Measurements from ENCODE around the gene ANKRD28. TPM values are rescaled to one million over a fixed set of nuclear protein-coding genes. Genes with fewer than 3 reads are reported as not detected.
"Not testable (repeated sequence)": the region's sequence is repeated elsewhere in the genome, so short reads cannot be mapped to it uniquely, and the experiment has no call there.

ANKRD28 gene
- total RNA-seq, 2 donors from 2014 or later: 18.4 to 35.8 TPM

DNA sequence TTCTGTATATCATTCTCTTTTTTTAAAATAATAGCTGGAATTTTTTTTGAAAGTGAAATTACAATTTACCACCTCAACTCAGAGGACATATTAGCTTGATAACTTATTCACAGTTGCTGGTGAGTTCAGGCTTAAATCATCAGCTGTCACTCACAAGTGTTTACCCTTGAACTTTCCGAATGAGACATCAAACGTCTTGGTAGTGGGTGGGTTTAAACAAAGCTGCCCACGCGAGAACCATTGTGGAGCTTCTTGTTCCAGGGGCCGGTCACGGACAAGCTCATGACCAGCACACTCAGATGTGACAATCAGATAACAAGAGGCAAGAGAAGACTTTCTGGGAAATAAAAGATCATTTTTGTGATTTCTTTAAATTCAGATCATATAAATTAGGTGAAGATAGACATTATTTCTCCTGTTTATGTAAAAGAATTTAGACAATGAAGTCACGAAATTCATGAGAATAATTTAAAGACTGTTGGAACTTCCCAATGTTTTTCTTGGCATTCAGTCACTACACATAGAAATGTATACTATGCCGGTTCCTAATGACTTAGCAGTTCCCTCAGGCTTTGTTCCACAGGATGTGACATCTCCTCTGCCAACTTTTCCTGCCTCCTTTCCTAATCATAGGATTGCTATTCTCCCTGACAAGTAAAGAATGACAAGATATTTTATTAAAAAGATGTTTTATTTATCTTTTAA lies 167.0 kb downstream of the ANKRD28 start:
- WGBS: 20% methylated on average over 8 of the region's 8 CpGs
- Histone ChIP-seq H3K4me1 (replicated peaks) (peaks cover 13% of the 10 kb centered on the region), H3K9me3 (no peaks in the 10 kb centered on the region), H3K27ac (peak overlapping the region in 1 of 2 donors; percentile 58), H3K36me3 (no peaks in the 10 kb centered on the region), H3K4me3 (no peak overlapping the region), H3K27me3 (replicated peaks; ENCODE audit: insufficient read depth) (no peaks in the 10 kb centered on the region)
- peak; percentile 6 for TF ChIP-seq POLR2AphosphoS5 (IDR thresholded peaks at IDR 0.05)
- TF ChIP-seq, protein P1, sequence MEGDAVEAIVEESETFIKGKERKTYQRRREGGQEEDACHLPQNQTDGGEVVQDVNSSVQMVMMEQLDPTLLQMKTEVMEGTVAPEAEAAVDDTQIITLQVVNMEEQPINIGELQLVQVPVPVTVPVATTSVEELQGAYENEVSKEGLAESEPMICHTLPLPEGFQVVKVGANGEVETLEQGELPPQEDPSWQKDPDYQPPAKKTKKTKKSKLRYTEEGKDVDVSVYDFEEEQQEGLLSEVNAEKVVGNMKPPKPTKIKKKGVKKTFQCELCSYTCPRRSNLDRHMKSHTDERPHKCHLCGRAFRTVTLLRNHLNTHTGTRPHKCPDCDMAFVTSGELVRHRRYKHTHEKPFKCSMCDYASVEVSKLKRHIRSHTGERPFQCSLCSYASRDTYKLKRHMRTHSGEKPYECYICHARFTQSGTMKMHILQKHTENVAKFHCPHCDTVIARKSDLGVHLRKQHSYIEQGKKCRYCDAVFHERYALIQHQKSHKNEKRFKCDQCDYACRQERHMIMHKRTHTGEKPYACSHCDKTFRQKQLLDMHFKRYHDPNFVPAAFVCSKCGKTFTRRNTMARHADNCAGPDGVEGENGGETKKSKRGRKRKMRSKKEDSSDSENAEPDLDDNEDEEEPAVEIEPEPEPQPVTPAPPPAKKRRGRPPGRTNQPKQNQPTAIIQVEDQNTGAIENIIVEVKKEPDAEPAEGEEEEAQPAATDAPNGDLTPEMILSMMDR (IDR thresholded peaks at IDR 0.05): no peak
- DNase-seq (ENCODE audit: low spot score): no peak
- intact Hi-C loops (cut with DNase I): loop anchor here (1.0 to 10.0 kb wide), 3 partner anchors 167 to 614 kb away; partner anchors contain the start of gene ANKRD28

- peak; percentile 67 for DNase-seq (ENCODE audit: low spot score)
- Histone ChIP-seq H3K9me3 (no peaks in the 10 kb centered on the region), H3K36me3 (no peaks in the 10 kb centered on the region), H3K27ac (no peak overlapping the region), H3K4me3 (no peak overlapping the region), H3K27me3 (replicated peaks; ENCODE audit: insufficient read depth) (no peaks in the 10 kb centered on the region), H3K4me1 (replicated peaks) (peaks cover 6% of the 10 kb centered on the region)
- 47% methylated on average over 10 of the region's 10 CpGs for WGBS
- TF ChIP-seq POLR2AphosphoS5 (IDR thresholded peaks at IDR 0.05): peak; percentile 69
- TF ChIP-seq, protein P1 (IDR thresholded peaks at IDR 0.05): peak; percentile 54 to 76 (median 72)
- no peak for TF ChIP-seq POLR2A (IDR thresholded peaks at IDR 0.05)
- intact Hi-C loops (cut with DNase I): loop anchor here (1.0 to 10.0 kb wide), 3 partner anchors 167 to 615 kb away; partner anchors contain the start of gene ANKRD28
These were observed 167.8 kb downstream of the ANKRD28 start for GRCh38 chr3:15629860-15630597.

GRCh38 chr3:15628967-15629366 lies 168.8 kb downstream of the ANKRD28 start:
- Histone ChIP-seq H3K27me3 (replicated peaks; ENCODE audit: insufficient read depth) (no peaks in the 10 kb centered on the region), H3K9me3 (no peaks in the 10 kb centered on the region), H3K4me1 (replicated peaks) (peaks cover 3% of the 10 kb centered on the region), H3K4me3 (no peak overlapping the region), H3K36me3 (no peaks in the 10 kb centered on the region), H3K27ac (no peak overlapping the region)
- DNase-seq (ENCODE audit: low spot score): no peak
- TF ChIP-seq POLR2AphosphoS5 (IDR thresholded peaks at IDR 0.05) (no peak), POLR2A (IDR thresholded peaks at IDR 0.05) (no peak)
- TF ChIP-seq, protein P1 (IDR thresholded peaks at IDR 0.05): no peak
- intact Hi-C loops (cut with DNase I): no loop called here

DNA sequence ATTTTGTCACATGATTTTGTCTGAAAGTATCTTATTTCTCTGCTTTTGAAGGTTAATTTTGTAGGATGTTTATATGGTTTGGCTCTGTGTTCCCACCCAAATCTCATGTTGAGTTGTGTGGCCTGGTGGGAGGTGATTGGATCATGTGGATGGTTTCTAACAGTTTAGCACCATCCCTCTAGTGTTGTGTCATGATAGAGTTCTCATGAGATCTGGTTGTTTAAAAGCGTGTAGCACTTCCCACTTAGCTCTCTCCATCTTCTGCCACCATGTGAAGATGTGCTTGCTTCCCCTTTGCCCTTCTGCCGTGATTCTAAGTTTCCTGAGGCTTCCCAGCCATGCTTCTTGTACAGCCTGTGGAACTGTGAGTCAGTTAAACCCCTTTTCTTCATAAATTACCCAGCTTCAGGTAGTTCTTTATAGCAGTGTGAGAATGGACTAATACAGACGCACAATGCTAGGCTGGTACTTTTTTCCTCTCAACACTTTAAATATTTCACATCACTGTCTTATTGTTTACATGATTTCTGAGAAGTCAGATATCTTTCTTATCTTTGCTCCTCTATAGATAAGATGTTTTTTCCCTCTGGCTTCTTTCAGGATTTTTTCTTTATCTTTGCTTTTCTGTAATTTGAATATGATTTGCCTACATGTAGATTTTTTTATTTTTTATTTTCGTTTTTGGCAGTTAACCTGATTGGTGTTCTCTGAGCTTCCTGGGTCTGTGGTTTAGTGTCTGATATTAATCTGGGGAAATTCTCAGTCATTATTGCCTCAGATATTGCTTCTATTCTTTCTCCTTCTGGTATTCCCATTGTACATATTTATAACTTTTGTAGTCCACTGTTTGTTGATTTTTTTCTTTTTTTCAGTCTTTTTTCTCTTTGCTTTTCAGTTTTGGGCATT lies 174.0 kb downstream of the ANKRD28 start:
- 88% methylated on average over 4 of the region's 4 CpGs for WGBS
- Histone ChIP-seq H3K9me3 (no peaks in the 10 kb centered on the region), H3K27me3 (replicated peaks; ENCODE audit: insufficient read depth) (no peaks in the 10 kb centered on the region), H3K4me3 (no peak overlapping the region), H3K36me3 (no peaks in the 10 kb centered on the region), H3K4me1 (replicated peaks) (no peaks in the 10 kb centered on the region), H3K27ac (no peak overlapping the region)
- intact Hi-C loops (cut with DNase I): no loop called here
- no peak for DNase-seq (ENCODE audit: low spot score)
- TF ChIP-seq POLR2AphosphoS5 (IDR thresholded peaks at IDR 0.05) (no peak), POLR2A (IDR thresholded peaks at IDR 0.05) (no peak)
- TF ChIP-seq, protein P1 (IDR thresholded peaks at IDR 0.05): no peak

DNA sequence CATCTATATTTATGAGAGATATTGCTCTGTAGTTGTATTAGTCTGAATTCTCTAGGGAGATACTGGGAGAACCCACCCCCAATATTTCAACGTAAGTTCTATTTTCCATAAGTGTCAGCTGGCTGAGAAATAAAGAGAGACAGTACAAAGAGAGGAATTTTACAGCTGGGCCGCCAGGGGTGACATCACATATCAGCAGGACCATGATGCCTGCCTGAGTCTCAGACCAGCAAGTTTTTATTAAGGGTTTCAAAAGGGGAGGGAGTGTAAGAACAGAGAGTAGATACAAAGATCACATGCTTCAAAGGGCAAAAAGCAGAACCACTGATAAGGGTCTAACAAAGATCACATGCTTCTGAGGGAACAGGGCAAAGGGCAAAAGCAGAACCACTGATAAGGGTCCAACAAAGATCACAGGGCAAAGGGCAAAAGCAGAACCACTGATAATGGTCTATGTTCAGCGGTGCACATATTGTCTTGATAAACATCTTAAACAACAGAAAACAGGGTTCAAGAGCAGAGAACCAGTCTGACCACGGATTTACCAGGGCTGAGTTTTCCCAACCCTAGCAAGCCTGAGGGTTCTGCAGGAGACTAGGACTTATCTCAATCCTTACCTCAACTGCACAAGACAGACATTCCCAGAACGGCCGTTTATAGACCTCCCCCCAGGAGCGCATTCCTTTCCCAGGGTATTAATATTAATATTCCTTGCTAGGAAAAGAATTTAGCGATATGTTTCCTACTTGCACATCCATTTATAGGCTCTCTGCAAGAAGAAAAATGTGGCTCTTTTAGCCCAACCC lies 177.9 kb downstream of the ANKRD28 start:
- not testable (repeated sequence) for H3K27ac ChIP-seq

More for the DNA sequence above, 177.9 kb downstream of the ANKRD28 start:
- H3K9me3 ChIP-seq; intact Hi-C loops (cut with DNase I); H3K4me1 ChIP-seq (replicated peaks); DNase-seq (ENCODE audit: low spot score); H3K4me3 ChIP-seq; H3K27me3 ChIP-seq (replicated peaks; ENCODE audit: insufficient read depth); H3K36me3 ChIP-seq: not testable (repeated sequence)
- WGBS: 90% methylated on average over 8 of the region's 8 CpGs

All from prostate gland (tissue), 2 donors.